ENCODE data around the gene NECAB3.

The NECAB3 gene

GRCh38 chr20:33662172-33662571 is 12.1 kb downstream of the NECAB3 start, which contains the start of gene C20orf144:
TSS of gene C20orf144 (plus strand) at chr20:33662327. CDS start at chr20:33662346, 19 bp downstream.
- Histone ChIP-seq H3K4me1 (ENCODE audit: low read length) (peaks cover 17% of the 10 kb centered on the region), H3F3A (ENCODE audit: insufficient read depth, low read length) (peaks cover 21% of the 10 kb centered on the region), H3K27ac (ENCODE audit: low read length) (no peak within 1 kb of the TSS), H3K36me3 (replicated peaks; ENCODE audit: insufficient read depth, low read length) (no peaks in the 10 kb centered on the region), H2AFZ (ENCODE audit: low read length) (peak within 1 kb of the TSS; percentile 90), H3K9ac (ENCODE audit: low read length) (peak within 1 kb of the TSS; percentile 79), H3K4me3 (ENCODE audit: low read length) (peak within 1 kb of the TSS; percentile 87), H3K79me2 (ENCODE audit: low read length) (no peaks in the 10 kb centered on the region; the same call in 1 of the 2 replicates), H3K9me2 (replicated peaks; ENCODE audit: insufficient read depth, low read length) (no peaks in the 10 kb centered on the region), H4K20me1 (ENCODE audit: insufficient read depth, low read length) (no peaks in the 10 kb centered on the region), H3K9me3 (replicated peaks; ENCODE audit: insufficient read depth, low read length) (no peaks in the 10 kb centered on the region), H3K27me3 (replicated peaks; ENCODE audit: insufficient read depth, low read length) (no peaks in the 10 kb centered on the region), H3K4me2 (ENCODE audit: low read depth, low read length) (peak within 1 kb of the TSS; percentile 99)
- TF ChIP-seq EZH2 (optimal IDR thresholded peaks at IDR 0.05; ENCODE audit: low read depth, low read length) (no peak), EZH2phosphoT487 (IDR thresholded peaks at IDR 0.05; ENCODE audit: low read length) (no peak), CTCF (IDR thresholded peaks at IDR 0.05; ENCODE audit: low read length) (no peak)
- no peak for DNase-seq

DNA sequence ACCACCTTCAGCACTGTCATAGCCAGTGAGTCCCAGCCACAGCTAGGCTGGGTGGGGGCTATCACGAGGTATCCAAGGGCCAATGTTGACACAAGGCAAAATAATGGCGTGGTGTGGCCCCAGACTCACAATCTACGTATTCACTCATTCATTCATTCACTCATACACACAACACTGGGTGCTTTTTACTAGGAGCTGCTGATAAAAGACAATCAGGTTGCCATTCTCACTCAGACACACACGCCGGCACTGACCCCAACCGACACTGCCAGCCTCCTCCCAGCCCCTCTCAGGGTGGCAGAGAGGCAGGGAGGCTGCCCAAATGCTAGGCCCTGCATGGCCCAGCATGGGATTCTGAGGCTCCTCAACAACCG is 13.6 kb downstream of the NECAB3 start:
- Histone ChIP-seq H3K9me2 (replicated peaks; ENCODE audit: insufficient read depth, low read length) (no peaks in the 10 kb centered on the region), H3K36me3 (replicated peaks; ENCODE audit: insufficient read depth, low read length) (no peaks in the 10 kb centered on the region), H3F3A (ENCODE audit: insufficient read depth, low read length) (peaks cover 8% of the 10 kb centered on the region; the same call in 1 of the 2 replicates), H2AFZ (ENCODE audit: low read length) (no peak overlapping the region), H3K4me3 (ENCODE audit: low read length) (no peak overlapping the region), H3K79me2 (ENCODE audit: low read length) (no peaks in the 10 kb centered on the region; the same call in 1 of the 2 replicates), H4K20me1 (ENCODE audit: insufficient read depth, low read length) (no peaks in the 10 kb centered on the region), H3K27me3 (replicated peaks; ENCODE audit: insufficient read depth, low read length) (no peaks in the 10 kb centered on the region), H3K27ac (ENCODE audit: low read length) (no peak overlapping the region), H3K4me1 (ENCODE audit: low read length) (peaks cover 12% of the 10 kb centered on the region), H3K9ac (ENCODE audit: low read length) (no peak overlapping the region), H3K9me3 (replicated peaks; ENCODE audit: insufficient read depth, low read length) (no peaks in the 10 kb centered on the region), H3K4me2 (ENCODE audit: low read depth, low read length) (no peak overlapping the region)
- TF ChIP-seq EZH2phosphoT487 (IDR thresholded peaks at IDR 0.05; ENCODE audit: low read length): no peak
- no peak for TF ChIP-seq CTCF (IDR thresholded peaks at IDR 0.05; ENCODE audit: low read length)
- no peak for TF ChIP-seq EZH2 (optimal IDR thresholded peaks at IDR 0.05; ENCODE audit: low read depth, low read length)
- no peak for DNase-seq

- Histone ChIP-seq H3K4me3 (ENCODE audit: low read length) (no peak overlapping the region), H4K20me1 (ENCODE audit: insufficient read depth, low read length) (no peaks in the 10 kb centered on the region), H3K9ac (ENCODE audit: low read length) (no peak overlapping the region), H3K4me2 (ENCODE audit: low read depth, low read length) (no peak overlapping the region), H3K9me3 (replicated peaks; ENCODE audit: insufficient read depth, low read length) (no peaks in the 10 kb centered on the region), H3K79me2 (ENCODE audit: low read length) (no peaks in the 10 kb centered on the region; the same call in 1 of the 2 replicates), H2AFZ (ENCODE audit: low read length) (no peak overlapping the region), H3F3A (ENCODE audit: insufficient read depth, low read length) (peaks cover 8% of the 10 kb centered on the region; the same call in 1 of the 2 replicates), H3K27ac (ENCODE audit: low read length) (no peak overlapping the region), H3K9me2 (replicated peaks; ENCODE audit: insufficient read depth, low read length) (no peaks in the 10 kb centered on the region), H3K36me3 (replicated peaks; ENCODE audit: insufficient read depth, low read length) (no peaks in the 10 kb centered on the region), H3K27me3 (replicated peaks; ENCODE audit: insufficient read depth, low read length) (no peaks in the 10 kb centered on the region), H3K4me1 (ENCODE audit: low read length) (peaks cover 12% of the 10 kb centered on the region)
- TF ChIP-seq EZH2phosphoT487 (IDR thresholded peaks at IDR 0.05; ENCODE audit: low read length) (no peak), EZH2 (optimal IDR thresholded peaks at IDR 0.05; ENCODE audit: low read depth, low read length) (no peak), CTCF (IDR thresholded peaks at IDR 0.05; ENCODE audit: low read length) (no peak)
- DNase-seq: no peak
Observed at GRCh38 chr20:33660035-33660684, 14.1 kb downstream of the NECAB3 start.

Data from MM.1S (cell line).